ENCODE measurements around the gene SPTBN1.

The SPTBN1 gene

DNA sequence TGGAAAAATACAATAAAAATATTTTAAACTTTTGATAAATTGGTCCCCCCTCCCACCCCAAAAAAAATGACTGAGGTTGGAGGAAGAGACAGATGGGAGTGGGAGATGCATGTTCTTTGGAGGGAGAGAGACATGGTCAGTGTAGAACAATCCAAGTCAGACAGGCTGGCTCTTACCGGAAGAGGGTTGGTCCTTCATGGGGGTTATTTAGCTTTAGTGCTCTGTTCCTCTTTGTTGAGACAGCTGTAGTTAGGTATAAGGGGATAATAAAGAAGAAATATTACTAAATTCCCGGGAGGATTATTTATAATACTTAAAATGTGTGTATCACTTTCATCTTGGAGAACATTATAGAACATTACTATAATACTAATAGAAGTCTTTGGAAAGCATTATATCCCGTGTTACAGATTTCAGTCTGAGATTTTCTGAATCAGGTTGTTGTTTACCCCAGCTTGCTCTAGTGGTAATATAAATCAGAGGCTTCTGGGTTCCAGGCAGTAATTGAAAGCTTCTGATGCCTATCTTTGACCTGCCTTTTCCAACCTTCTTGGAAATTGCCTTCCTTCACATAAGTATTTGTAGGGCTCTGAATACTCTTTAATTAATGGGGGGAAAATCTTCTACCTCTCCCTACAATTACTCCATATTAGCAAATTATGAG, 87.7 kb downstream of the SPTBN1 start:
- peaks cover 3% of the 10 kb centered on the region; the same call in 1 of the 2 replicates for H3K4me1 ChIP-seq (ENCODE audit: control insufficient read depth, insufficient read depth, low read length)
- H3K4me3 ChIP-seq (ENCODE audit: low read depth, low read length) = no peak overlapping the region
- H3K27ac ChIP-seq (ENCODE audit: low read depth, low read length) = no peak overlapping the region
- no peaks in the 10 kb centered on the region for H3K9me3 ChIP-seq (ENCODE audit: control insufficient read depth, insufficient read depth, low read depth, low read length)
- no peaks in the 10 kb centered on the region for H3K36me3 ChIP-seq (ENCODE audit: control insufficient read depth, insufficient read depth, low read length)
- H3K27me3 ChIP-seq (ENCODE audit: control insufficient read depth, insufficient read depth, low read length) = no peaks in the 10 kb centered on the region
- H3K9ac ChIP-seq (ENCODE audit: low read length) = no peak overlapping the region

DNA sequence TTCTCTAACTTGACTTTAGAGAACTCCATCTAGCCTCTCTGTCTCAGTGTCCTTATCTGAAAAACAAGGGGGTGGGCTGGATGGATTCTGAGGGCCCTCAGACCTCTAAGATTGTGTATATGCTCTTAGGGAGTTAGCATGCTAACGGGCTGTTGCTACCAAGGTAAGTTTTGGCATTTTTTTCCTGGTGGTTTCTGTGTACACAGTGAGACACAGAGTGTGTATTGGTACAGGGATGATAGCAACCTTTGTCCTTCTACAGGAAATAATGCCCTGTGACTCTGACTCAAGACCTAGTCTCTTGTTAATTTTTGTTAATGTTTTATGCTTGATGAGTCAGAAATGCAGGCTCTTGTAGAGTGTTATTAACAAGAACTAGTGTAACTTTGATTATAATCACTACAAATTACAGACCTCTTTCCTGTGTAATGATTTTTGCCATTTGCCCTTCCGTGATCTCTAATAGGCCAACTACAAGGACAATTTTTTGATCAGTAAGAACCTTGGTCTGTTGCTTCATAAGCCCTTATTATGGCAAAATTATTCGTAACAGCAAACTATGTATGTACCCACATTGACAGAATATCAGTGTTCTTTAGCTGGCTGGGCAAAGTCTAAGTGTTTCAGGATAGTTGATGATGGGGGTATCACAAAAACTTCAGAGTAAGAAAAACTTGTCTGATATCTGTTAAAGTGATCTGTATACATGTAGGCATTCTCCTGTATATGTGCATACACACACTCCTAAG, 89.7 kb downstream of the SPTBN1 start:
- no peak overlapping the region for H3K9ac ChIP-seq (ENCODE audit: low read length)
- no peak overlapping the region for H3K27ac ChIP-seq (ENCODE audit: low read depth, low read length)
- H3K36me3 ChIP-seq (ENCODE audit: control insufficient read depth, insufficient read depth, low read length) = no peaks in the 10 kb centered on the region
- no peak overlapping the region for H3K4me3 ChIP-seq (ENCODE audit: low read depth, low read length)
- H3K9me3 ChIP-seq (ENCODE audit: control insufficient read depth, insufficient read depth, low read depth, low read length) = no peaks in the 10 kb centered on the region
- H3K27me3 ChIP-seq (ENCODE audit: control insufficient read depth, insufficient read depth, low read length) = no peaks in the 10 kb centered on the region
- H3K4me1 ChIP-seq (ENCODE audit: control insufficient read depth, insufficient read depth, low read length) = peaks cover 3% of the 10 kb centered on the region

DNA sequence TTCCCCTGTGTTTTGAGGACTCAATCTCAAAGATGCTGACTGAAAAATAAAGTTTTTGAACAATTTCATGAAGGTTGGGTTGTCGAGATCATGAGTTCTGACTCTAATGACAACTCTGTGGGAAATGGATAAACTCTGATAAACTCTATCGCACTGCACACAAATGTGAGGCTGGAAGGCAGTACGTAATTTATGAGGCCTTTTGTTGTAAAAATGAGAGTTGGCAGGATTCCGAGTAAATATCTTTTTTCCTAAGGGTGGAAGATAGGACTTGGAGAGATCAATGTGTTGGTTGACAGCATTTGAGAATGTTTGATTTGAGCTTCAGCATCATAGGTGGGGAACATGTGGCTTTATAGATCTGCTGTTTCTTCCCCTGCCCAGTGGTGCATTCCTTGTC, 90.4 kb downstream of the SPTBN1 start:
- H3K4me1 ChIP-seq (ENCODE audit: control insufficient read depth, insufficient read depth, low read length) = peaks cover 5% of the 10 kb centered on the region
- H3K27ac ChIP-seq (ENCODE audit: low read depth, low read length) = no peak overlapping the region
- H3K4me3 ChIP-seq (ENCODE audit: low read depth, low read length) = no peak overlapping the region
- no peaks in the 10 kb centered on the region for H3K27me3 ChIP-seq (ENCODE audit: control insufficient read depth, insufficient read depth, low read length)
- no peaks in the 10 kb centered on the region for H3K9me3 ChIP-seq (ENCODE audit: control insufficient read depth, insufficient read depth, low read depth, low read length)
- no peaks in the 10 kb centered on the region for H3K36me3 ChIP-seq (ENCODE audit: control insufficient read depth, insufficient read depth, low read length)
- H3K9ac ChIP-seq (ENCODE audit: low read length) = no peak overlapping the region

DNA sequence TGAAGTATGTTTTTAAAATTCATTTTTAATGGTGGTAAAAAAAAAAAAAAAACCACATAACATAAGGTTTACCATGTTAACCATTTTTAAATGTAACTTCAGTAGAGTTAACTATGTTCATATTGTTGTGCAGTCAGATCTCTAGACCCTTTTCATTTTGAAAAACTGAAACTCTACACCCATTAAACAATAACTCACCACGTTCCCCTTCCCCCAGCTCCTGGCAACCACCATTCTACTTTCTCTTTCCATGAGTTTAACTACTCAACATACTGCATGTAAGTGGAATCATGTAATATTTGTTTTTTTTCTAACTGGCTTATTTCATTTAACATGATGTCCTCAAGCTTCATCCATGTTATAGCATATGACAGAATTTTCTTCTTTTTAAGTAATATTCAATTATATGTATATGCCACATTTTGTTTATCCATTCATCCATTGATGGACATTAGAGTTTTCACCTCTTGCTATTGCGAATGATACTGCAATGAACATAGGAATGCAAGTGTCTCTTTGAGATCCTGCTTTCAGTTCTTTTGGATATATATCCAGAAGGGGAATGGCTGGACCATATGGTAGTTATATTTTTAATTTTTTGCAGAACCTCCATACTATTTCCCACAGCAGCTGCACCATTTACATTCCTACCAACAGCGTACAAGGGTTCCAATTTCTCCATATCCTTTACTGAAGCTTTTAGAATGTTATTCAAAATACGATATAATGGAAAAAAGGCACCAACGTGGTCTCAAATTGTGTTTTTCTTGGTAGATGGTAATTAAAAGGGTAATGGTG, 91.0 kb downstream of the SPTBN1 start:
- peaks cover 5% of the 10 kb centered on the region for H3K4me1 ChIP-seq (ENCODE audit: control insufficient read depth, insufficient read depth, low read length)
- H3K4me3 ChIP-seq (ENCODE audit: low read depth, low read length) = no peak overlapping the region
- H3K27me3 ChIP-seq (ENCODE audit: control insufficient read depth, insufficient read depth, low read length) = no peaks in the 10 kb centered on the region
- H3K36me3 ChIP-seq (ENCODE audit: control insufficient read depth, insufficient read depth, low read length) = no peaks in the 10 kb centered on the region
- H3K27ac ChIP-seq (ENCODE audit: low read depth, low read length) = no peak overlapping the region
- H3K9ac ChIP-seq (ENCODE audit: low read length) = no peak overlapping the region
- no peaks in the 10 kb centered on the region for H3K9me3 ChIP-seq (ENCODE audit: control insufficient read depth, insufficient read depth, low read depth, low read length)

DNA sequence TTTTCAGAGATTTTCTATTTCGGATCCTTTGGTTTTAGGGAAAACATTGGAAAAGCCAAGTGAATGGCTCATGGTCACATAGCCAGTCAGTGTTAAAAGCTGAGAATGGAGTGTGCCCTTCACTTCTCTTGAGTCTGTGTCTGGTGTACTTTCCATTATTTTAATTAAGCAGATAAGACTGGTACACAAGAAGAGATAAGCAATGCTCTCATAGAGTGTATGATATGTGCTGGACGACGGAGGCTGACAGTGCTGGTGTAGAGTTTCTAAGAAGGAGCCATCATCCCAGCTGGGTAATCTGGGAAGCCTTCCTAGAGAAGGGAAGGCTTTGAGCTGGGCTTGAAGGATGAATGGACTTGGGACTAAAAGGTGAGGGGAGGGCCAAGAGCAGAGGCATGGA, 93.3 kb downstream of the SPTBN1 start:
- Histone ChIP-seq H3K9ac (ENCODE audit: low read length) (no peak overlapping the region), H3K9me3 (ENCODE audit: control insufficient read depth, insufficient read depth, low read depth, low read length) (no peaks in the 10 kb centered on the region), H3K27ac (ENCODE audit: low read depth, low read length) (no peak overlapping the region), H3K4me3 (ENCODE audit: low read depth, low read length) (no peak overlapping the region), H3K27me3 (ENCODE audit: control insufficient read depth, insufficient read depth, low read length) (no peaks in the 10 kb centered on the region), H3K4me1 (ENCODE audit: control insufficient read depth, insufficient read depth, low read length) (peaks cover 5% of the 10 kb centered on the region), H3K36me3 (ENCODE audit: control insufficient read depth, insufficient read depth, low read length) (no peaks in the 10 kb centered on the region)

DNA sequence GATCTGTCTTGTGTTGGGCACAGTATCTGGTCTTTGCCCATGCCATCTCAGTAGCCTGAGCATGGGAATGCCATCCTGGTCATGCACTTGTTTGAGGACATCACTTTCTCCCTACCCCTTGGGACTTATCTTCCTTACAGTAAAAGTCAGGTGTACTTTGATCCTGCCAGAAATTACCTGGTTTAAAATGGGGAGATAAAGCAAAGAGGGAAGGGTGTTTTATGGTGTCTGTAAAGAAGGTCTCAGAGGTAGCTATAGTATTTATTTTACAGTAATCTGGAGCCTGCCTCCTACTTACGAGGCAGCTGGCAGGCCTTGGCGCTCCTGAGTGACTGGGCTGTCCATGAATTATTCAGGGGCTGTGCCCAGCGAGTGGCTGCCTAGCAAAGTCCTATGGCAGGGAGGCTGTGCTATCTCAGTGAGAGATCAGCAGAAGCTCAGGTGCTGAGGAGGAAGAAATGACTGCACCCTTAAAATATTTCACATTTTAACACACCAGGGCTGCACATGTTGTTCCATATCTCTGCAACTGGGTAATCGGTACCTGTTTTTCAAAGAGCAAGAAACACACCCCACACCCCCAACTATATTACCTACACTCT, 93.9 kb downstream of the SPTBN1 start:
- no peak overlapping the region for H3K4me3 ChIP-seq (ENCODE audit: low read depth, low read length)
- H3K9ac ChIP-seq (ENCODE audit: low read length) = no peak overlapping the region
- peaks cover 5% of the 10 kb centered on the region for H3K4me1 ChIP-seq (ENCODE audit: control insufficient read depth, insufficient read depth, low read length)
- no peaks in the 10 kb centered on the region for H3K27me3 ChIP-seq (ENCODE audit: control insufficient read depth, insufficient read depth, low read length)
- H3K27ac ChIP-seq (ENCODE audit: low read depth, low read length) = no peak overlapping the region
- no peaks in the 10 kb centered on the region for H3K9me3 ChIP-seq (ENCODE audit: control insufficient read depth, insufficient read depth, low read depth, low read length)
- no peaks in the 10 kb centered on the region for H3K36me3 ChIP-seq (ENCODE audit: control insufficient read depth, insufficient read depth, low read length)

DNA sequence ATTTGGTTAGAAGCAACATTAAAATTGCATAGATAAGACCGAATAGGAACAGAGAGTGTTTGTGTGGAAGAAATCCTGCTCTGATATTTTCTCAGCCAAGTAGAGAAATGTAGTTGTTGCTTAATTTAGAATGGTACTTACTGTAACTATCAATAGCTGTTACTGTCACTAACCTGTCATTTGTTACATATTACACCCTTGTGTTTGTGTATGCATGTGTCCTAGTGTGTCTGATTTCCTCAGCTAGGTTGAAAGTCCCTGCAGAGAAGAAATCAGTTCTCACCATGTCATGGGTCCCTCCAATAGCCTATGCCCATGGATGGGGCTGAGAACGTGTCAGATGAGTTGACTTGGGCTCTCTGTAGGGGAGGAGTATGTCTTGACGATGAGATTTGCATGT, 94.4 kb downstream of the SPTBN1 start:
- H3K9me3 ChIP-seq (ENCODE audit: control insufficient read depth, insufficient read depth, low read depth, low read length) = no peaks in the 10 kb centered on the region
- H3K4me3 ChIP-seq (ENCODE audit: low read depth, low read length) = no peak overlapping the region
- H3K36me3 ChIP-seq (ENCODE audit: control insufficient read depth, insufficient read depth, low read length) = no peaks in the 10 kb centered on the region
- no peak overlapping the region for H3K27ac ChIP-seq (ENCODE audit: low read depth, low read length)
- peaks cover 5% of the 10 kb centered on the region for H3K4me1 ChIP-seq (ENCODE audit: control insufficient read depth, insufficient read depth, low read length)
- H3K27me3 ChIP-seq (ENCODE audit: control insufficient read depth, insufficient read depth, low read length) = no peaks in the 10 kb centered on the region
- no peak overlapping the region for H3K9ac ChIP-seq (ENCODE audit: low read length)

DNA sequence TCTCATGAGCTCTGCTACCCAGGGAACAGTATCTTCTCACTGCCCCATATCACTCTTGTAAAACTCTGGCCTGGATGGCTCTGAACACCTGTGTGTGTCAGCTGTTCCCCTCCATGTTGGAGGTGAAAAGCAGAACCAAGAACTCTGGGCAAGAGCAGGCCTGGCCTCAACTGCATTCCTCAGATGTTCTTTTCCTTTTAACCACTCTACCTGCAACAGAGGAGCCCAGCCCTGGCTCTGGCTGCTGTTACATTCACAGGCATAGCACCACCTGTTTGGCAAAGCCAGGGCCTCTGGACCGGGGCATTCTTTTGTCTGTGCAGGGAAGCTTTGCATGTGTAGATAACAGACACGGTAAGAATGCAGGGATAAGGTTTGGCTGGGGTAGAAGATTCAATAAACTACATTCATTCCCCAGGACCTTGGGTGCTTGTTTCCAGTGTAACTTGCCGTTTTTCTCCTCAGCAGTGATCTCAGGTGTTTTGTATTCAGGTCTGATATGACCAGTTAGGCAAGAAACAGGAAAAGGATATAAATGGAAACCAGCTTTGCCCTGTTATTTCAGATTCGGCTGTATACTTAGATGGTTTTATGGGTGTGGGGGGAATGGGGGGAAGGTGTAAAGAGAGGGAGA, 95.1 kb downstream of the SPTBN1 start:
- peaks cover 5% of the 10 kb centered on the region for H3K4me1 ChIP-seq (ENCODE audit: control insufficient read depth, insufficient read depth, low read length)
- no peak overlapping the region for H3K27ac ChIP-seq (ENCODE audit: low read depth, low read length)
- H3K36me3 ChIP-seq (ENCODE audit: control insufficient read depth, insufficient read depth, low read length) = no peaks in the 10 kb centered on the region
- no peak overlapping the region for H3K4me3 ChIP-seq (ENCODE audit: low read depth, low read length)
- no peaks in the 10 kb centered on the region for H3K9me3 ChIP-seq (ENCODE audit: control insufficient read depth, insufficient read depth, low read depth, low read length)
- H3K9ac ChIP-seq (ENCODE audit: low read length) = no peak overlapping the region
- no peaks in the 10 kb centered on the region for H3K27me3 ChIP-seq (ENCODE audit: control insufficient read depth, insufficient read depth, low read length)

DNA sequence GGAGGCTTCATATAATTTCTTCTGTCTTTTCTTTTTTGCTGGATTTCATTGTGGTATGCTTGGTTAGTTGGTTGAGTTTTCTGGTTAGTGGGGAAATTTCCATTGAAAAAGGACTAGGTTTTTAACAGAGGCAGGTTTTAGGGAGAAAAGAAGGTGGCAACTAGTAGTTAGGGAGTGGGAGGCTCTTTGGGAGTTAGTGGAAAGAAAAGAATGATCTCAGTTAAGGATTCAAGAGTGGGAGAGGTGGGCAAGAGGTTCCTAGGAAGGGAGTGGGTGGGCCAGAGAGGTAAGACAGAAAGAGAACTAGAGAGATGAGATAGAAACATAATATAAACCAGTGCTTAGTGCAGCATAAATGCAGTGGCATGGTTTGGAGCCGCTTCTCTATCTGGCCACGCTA, 96.9 kb downstream of the SPTBN1 start:
- no peaks in the 10 kb centered on the region for H3K9me3 ChIP-seq (ENCODE audit: control insufficient read depth, insufficient read depth, low read depth, low read length)
- H3K4me1 ChIP-seq (ENCODE audit: control insufficient read depth, insufficient read depth, low read length) = peaks cover 14% of the 10 kb centered on the region
- no peaks in the 10 kb centered on the region for H3K36me3 ChIP-seq (ENCODE audit: control insufficient read depth, insufficient read depth, low read length)
- H3K9ac ChIP-seq (ENCODE audit: low read length) = no peak overlapping the region
- H3K27ac ChIP-seq (ENCODE audit: low read depth, low read length) = no peak overlapping the region
- no peak overlapping the region for H3K4me3 ChIP-seq (ENCODE audit: low read depth, low read length)
- no peaks in the 10 kb centered on the region for H3K27me3 ChIP-seq (ENCODE audit: control insufficient read depth, insufficient read depth, low read length)

DNA sequence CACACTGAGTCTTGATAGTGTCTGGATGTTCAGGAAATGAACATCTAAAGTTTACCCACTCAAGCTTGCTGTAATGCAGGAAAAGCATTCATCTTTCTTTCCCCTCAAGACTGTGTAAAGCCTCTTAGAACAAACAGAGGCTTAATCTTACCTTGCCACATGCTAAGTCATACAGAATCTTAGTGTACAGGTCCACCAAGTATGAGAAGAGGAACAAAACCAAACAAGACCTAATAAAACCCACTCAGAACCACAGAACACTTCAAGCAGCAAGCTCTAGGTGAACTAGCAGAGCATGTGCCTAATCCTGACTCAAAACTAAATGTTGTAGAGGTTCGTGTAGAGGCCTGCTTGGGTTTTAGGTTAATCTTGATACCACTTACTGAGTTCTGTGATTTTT, 97.6 kb downstream of the SPTBN1 start:
- Histone ChIP-seq H3K27ac (ENCODE audit: low read depth, low read length) (no peak overlapping the region), H3K36me3 (ENCODE audit: control insufficient read depth, insufficient read depth, low read length) (no peaks in the 10 kb centered on the region), H3K9me3 (ENCODE audit: control insufficient read depth, insufficient read depth, low read depth, low read length) (no peaks in the 10 kb centered on the region), H3K9ac (ENCODE audit: low read length) (no peak overlapping the region), H3K27me3 (ENCODE audit: control insufficient read depth, insufficient read depth, low read length) (no peaks in the 10 kb centered on the region), H3K4me3 (ENCODE audit: low read depth, low read length) (no peak overlapping the region), H3K4me1 (ENCODE audit: control insufficient read depth, insufficient read depth, low read length) (peaks cover 14% of the 10 kb centered on the region)
